DMS53 treated with DMSO at 0.1 percent for 48 hours (cell line): ENCODE results near the gene TIMM10B.
"Not testable (repeated sequence)": the region's sequence is repeated elsewhere in the genome, so short reads cannot be mapped to it uniquely, and the experiment has no call there.

Source experiments
- DNase-seq: peaks from one replicate; lab custom pipeline; 2025; ENCODE audit not compliant: unreplicated experiment; lab: John Stamatoyannopoulos, UW

TIMM10B gene

GRCh38 chr11:6504166-6504565 lies 22.9 kb downstream of the TIMM10B start:
- no peak for DNase-seq

DNA sequence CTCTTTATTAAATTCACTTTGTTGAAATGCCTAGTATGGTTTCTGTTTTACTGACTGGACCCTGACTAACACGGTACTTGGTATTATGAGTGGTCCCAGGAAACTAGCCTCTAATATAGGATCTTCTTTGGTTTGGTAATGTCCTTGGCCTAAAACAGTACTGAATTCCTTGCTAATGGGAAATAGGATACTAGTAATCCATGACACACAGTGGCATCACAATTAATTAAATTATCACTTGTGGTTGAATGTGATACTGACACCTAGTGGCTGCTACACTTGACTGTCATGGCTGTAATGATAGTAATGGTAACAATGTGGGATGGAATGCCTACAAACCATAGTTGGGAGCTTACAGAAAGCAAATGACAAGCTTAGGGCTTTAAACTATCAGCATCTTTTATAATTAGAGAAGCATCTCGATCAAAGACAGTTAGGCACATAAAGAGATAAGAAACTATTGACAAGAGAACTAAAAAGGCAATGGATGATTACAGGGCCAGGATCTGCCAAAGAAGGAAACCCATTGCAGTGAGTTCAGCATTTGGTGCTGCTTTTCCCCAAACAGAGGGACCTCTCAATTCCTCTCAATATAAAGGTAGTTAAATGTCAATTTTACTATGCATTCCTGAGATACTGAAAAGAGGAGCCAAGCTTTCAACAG lies 24.4 kb downstream of the TIMM10B start:
- peak; percentile 70 for DNase-seq

DNA sequence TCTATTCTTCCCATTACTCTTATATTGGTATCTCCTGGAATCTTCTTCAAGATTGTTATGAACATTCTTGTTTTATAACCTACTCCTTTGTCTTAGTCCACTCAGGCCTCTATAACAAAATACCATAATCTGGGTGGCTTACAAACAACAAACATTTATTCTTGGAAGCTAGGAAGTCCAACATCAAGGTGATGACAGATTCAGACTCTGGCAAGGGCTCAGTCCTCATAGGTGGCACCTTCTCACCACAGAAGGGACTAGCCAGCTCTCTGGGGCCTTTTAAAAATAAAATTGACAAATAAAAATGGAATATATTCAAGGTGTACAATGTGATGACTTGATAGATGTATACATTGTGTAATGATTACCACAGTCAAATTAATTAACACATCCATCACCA lies 35.6 kb downstream of the TIMM10B start:
- no peak for DNase-seq

- DNase-seq, result no peak
These were observed 39.0 kb downstream of the TIMM10B start for GRCh38 chr11:6520265-6520664.

DNA sequence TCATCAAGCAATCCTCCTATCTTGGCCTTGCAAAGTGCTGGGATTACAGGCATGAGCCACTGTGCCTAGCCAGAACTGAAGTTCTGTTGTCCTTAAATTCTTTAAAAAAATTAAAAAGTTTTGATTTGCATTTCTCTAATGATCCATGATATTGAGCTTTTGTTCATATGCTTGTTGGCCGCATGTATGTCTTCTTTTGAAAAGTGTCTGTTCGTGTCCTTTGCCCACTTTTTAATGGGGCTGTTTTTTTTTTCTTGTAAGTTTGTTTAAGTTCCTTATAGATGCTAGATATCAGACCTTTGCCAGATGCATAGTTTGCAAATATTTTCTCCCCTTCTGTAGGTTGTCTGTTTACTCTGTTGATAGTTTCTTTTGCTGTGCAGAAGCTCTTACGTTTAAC lies 40.6 kb downstream of the TIMM10B start:
- DNase-seq, result not testable (repeated sequence)

DNA sequence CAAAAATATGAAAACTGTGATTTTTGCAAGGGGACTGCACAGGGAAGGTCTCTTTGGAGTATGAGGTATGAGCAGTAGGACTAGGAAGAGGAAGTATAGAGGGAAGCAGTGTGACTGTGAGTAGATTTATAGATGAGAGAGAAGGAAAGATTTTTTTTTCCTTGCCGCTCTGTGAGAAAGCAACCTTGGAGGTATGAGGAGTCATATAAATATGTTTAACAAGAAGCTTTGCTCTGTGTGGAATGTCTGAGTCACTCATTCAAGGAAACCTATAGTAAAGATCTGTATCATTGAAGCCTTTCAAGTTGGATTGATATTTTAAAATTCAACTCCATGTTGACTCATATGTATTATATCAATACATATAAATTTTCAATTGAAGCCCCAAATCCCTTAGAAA lies 42.0 kb downstream of the TIMM10B start:
- no peak for DNase-seq

- DNase-seq, result no peak
These were observed 45.3 kb downstream of the TIMM10B start for GRCh38 chr11:6526411-6527135.

GRCh38 chr11:6529266-6529665 lies 48.0 kb downstream of the TIMM10B start:
- no peak for DNase-seq

- no peak for DNase-seq
These were observed 49.5 kb downstream of the TIMM10B start for GRCh38 chr11:6530848-6531247.

DNA sequence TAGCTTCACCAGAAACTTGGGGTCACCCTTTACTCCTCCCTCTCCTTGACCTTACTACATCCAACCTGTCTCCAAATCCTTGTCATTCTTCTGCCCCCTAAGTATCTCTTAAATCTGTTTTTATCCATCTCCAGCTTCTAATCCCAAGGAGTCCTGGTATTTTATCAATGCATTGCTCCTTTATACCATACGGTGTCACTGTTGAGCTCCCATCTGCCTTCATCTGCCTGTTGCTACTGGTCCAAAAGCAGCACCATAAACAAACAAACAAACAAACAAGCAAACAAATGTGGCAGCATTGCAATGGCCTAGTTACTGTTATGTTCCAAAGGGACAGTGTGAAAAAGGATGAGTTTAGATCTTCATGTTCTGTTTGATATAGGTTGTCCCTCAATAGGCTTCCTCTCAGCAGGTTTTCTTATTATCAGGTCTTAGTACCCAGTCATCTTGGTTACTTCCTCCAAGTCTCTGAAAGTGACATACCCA lies 50.0 kb downstream of the TIMM10B start:
- DNase-seq, result peak; percentile 58
